GM12892 (cell line): ENCODE data around the gene HP1BP3.

ENCODE experiments used
- POLR2AphosphoS5 ChIP-seq: IDR thresholded peaks from 2 replicates; pipeline ENCODE4 v1.6.1; 2011; ENCODE audit warnings: low read depth, low read length, control low read depth
- TAF1 ChIP-seq: IDR thresholded peaks from 2 replicates; pipeline ENCODE4 v1.6.1; 2011; ENCODE audit warnings: low read depth, mild to moderate bottlenecking, control low read depth, low read length, borderline replicate concordance

- TF ChIP-seq POLR2AphosphoS5 (no peak), TAF1 (no peak)
These were observed 58.5 kb downstream of the HP1BP3 start for GRCh38 chr1:20728371-20729154.
